ENCODE measurements around the gene TCF25. TPM values are rescaled to one million over a fixed set of nuclear protein-coding genes. Genes with fewer than 3 reads are reported as not detected.
A peak's percentile ranks its signal among the peaks of the same experiment; 100 is the strongest.

Gene TCF25
- total RNA-seq, 1 experiment from 2014 or later = 76.6 TPM

DNA sequence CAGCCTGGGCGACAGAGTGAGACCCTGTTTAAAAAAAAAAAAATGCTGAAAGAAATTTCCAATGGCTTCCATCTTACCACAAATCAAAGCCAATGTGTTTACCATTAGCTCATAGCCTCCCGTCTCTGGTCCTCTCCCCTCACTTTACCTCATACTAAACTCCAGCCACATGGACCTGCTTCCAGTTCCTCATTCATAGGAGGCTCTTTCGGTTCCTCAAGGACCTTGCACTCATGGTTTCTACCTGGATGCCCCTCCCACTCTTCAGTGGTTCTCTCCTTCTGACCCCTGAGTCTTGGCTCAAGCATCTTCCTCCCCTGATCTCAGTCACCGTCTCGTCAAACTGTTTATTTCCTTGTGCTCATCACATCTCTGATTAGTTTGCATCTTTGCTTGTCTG, 71.4 kb downstream of the TCF25 start:
- DNase-seq (ENCODE audit: low read depth, low spot score) = no peak
- in situ Hi-C loops (cut with HindIII; ENCODE audit: low pct_unique_long_range_greater_than_20kb, low sequenced_read_pairs) = no loop called here

DNA sequence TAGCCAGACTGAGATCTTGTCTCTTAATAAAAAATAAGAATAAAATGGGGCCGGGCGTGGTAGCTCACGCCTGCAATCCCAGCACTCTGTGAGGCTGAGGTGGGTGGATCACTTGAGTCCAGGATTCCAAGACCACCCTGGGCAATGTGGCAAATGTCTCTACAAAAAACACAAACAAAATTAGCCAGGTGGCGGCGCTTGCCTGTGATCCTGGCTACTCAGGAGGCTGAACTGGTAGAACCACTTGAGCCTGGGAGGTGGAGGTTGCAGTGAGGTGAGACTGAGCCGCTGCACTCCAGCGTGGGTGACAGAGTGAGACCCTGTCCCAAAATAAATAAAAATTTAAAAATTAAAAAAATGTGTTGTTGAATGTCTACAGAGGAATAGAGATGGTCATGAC, 72.3 kb downstream of the TCF25 start:
- no peak for DNase-seq (ENCODE audit: low read depth, low spot score)
- in situ Hi-C loops (cut with HindIII; ENCODE audit: low pct_unique_long_range_greater_than_20kb, low sequenced_read_pairs) = no loop called here

DNA sequence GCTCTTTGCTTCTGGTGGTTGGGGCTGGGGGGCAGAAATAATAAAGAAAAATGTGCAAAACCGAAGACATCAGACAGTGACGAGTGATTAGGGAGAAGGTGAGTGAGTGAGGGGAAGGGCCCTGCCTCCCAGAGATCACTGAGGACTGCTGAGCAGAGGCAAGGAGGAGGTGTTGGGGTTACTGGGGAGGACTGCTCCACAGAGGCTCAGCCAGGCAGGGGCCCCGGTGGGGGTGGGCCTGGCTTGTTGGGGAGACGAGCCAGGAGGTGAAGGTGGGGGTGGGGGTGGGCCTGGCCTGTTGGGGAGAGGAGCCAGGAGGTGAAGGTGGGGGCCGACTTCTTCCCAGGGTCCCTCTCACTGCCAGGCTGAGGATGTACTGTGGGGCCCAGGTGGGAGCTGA, 73.1 kb downstream of the TCF25 start:
- DNase-seq (ENCODE audit: low read depth, low spot score) = no peak
- in situ Hi-C loops (cut with HindIII; ENCODE audit: low pct_unique_long_range_greater_than_20kb, low sequenced_read_pairs) = no loop called here

DNA sequence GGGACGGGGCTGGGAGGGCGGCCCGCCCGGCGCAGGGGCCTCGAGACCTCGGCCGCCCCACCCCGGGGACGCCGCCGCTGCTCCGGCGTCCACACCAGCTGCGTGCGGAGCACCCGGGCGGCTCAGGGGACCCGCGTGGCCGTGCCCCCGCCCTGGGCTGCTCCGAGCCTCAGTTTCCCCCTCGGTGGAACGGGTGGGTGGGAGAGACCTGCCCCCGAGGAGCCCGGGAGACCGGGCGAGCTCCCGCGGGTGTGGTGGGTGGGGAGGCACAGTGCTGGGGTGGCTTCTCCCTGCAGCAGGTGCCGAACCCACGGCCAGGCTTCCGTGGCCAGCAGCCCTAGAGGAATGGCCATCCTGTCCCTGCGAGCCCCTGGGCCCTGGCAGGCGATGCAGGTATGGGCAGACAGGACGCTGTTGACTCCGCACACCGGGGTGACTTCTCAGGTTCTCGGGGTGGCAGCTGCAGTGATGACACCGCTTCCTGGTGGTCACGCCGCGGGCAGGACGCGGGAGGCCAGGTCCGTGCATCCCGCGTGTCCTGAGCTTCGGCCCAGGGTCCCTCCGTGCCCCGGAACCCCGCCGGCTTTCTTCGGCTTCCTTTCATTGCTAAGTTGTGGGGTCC, 75.8 kb downstream of the TCF25 start:
- in situ Hi-C loops (cut with HindIII; ENCODE audit: low pct_unique_long_range_greater_than_20kb, low sequenced_read_pairs) = no loop called here
- no peak for DNase-seq (ENCODE audit: low read depth, low spot score)

DNA sequence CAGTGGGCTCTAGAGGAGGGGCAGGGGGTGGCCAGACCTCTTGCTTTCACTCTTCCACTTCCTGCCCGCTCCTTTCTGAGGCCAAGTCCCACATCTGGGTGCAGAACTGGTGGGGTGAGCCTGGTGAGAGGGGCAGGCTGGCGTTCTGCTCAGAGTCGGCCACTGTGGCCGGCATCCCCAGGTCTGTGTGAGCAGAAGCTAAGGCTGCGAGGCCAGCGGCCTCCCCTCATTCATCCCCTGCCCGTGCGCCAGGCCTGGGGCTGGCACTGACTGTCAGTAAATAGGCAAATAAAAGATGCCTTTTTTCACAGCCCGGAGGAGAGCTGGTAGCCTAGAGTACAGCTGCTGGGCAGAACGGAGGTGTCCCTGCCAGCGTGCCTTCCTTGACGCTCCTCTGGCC, 76.4 kb downstream of the TCF25 start:
- in situ Hi-C loops (cut with HindIII; ENCODE audit: low pct_unique_long_range_greater_than_20kb, low sequenced_read_pairs) = no loop called here
- DNase-seq (ENCODE audit: low read depth, low spot score) = no peak

DNA sequence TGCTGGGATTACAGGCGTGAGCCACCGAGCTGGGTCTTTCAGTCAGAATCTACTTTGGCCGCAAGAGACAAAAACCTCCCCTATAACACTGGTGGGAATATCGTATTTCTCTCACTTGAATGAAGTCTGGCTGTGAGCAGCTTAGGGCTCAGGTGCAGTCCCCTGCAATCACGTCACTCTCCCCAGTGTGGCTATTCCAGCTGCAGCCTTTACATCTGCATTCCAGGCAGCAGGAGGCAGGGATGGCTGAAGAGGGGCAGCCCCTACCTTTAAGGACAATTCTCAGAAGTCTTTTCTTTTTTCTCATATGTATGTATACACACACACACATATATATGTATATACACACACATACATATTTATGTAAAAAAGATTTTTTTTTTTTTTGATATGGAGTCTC, 78.1 kb downstream of the TCF25 start:
- no peak for DNase-seq (ENCODE audit: low read depth, low spot score)
- in situ Hi-C loops (cut with HindIII; ENCODE audit: low pct_unique_long_range_greater_than_20kb, low sequenced_read_pairs) = no loop called here

DNA sequence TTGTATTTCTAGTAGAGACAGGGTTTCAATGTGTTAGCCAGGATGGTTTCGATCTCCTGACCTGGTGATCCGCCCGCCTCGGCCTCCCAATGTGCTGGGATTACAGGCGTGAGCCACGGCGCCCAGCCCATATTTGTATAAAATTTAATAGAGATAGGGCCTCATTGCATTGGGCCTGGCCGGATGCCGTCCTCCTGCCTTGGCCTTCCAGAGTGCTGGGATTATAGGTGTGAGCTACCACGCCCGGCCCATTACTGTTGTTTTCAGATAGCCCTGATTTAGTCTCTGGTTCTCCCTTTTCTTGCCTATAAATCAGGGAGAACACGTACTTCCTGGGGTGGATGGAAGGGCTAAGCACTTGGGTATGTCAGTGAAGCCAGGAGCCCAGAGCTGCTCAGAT, 78.7 kb downstream of the TCF25 start:
- in situ Hi-C loops (cut with HindIII; ENCODE audit: low pct_unique_long_range_greater_than_20kb, low sequenced_read_pairs) = no loop called here
- DNase-seq (ENCODE audit: low read depth, low spot score) = no peak

DNA sequence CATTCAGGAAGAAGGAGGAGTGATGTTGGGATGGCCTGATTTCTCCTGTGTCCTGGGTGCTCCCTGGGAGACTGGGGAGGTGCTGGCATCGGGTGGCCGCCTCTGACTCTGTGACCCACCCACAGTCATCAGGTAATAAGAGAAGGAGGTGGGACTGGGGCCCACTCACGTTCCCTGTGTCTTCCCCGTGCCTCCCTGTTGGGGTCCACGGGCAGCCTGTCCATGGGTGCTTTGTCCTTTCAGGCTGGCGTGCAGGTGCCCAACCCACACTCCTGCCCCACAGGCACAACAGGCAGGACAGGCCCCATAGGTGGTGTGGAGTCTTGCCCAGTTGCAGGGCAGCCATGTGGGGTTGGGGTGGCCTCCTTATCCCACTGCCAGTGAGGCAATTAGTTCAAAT, 79.2 kb downstream of the TCF25 start:
- in situ Hi-C loops (cut with HindIII; ENCODE audit: low pct_unique_long_range_greater_than_20kb, low sequenced_read_pairs) = no loop called here
- no peak for DNase-seq (ENCODE audit: low read depth, low spot score)

DNA sequence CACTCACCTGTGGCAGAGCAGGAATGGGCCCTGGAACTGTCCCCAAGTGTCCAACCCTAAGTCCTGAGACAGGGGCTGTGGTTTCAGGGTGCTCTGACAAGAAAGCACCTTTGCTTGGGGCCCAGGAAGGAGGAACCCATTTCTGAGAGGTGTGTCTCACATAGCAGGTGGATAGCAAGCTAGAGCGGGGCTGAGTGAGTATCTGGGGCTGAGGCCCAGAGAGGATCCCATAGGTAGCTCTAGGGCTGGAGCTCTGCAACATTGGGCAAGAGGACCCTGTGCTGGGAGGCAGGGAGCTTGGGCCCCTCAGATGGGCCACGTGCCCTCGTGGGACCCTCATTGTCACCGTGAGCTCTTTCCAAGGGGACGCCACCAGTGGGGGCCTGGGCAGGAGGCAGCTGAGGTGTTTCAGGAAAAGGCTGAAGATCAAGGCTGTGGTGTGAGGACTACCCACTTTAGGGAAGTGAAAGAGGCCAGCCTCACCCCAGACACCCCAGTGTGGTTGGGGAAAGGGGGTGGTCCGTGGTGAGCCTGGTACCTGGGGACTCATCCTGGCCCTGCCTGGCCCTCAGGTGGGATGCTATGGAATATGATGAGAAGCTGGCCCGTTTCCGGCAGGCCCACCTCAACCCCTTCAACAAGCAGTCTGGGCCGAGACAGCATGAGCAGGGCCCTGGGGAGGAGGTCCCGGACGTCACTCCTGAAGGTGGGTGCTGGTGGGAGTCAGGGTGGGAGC, 80.4 kb downstream of the TCF25 start:
- in situ Hi-C loops (cut with HindIII; ENCODE audit: low pct_unique_long_range_greater_than_20kb, low sequenced_read_pairs) = no loop called here
- no peak for DNase-seq (ENCODE audit: low read depth, low spot score)

DNA sequence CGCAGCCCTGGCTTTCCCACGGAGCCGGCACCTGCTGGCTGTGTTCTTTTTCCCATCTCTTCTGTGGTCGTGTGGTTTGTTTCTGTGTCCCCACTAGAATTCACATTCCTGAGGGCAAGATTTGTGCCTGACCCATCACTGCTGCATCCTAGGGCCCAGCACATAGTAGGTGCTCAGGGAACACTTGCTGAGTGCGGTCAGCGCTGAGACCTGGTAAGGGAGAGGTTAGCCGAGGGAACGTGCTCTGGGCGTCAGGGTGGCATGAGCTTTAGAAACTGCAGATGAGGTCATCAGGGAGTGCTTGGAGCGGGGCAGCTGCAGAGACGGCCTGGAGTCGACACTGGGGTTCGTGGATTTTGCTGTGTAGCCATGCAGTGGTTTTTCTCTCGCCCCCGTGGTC, 81.1 kb downstream of the TCF25 start:
- in situ Hi-C loops (cut with HindIII; ENCODE audit: low pct_unique_long_range_greater_than_20kb, low sequenced_read_pairs) = no loop called here

DNA sequence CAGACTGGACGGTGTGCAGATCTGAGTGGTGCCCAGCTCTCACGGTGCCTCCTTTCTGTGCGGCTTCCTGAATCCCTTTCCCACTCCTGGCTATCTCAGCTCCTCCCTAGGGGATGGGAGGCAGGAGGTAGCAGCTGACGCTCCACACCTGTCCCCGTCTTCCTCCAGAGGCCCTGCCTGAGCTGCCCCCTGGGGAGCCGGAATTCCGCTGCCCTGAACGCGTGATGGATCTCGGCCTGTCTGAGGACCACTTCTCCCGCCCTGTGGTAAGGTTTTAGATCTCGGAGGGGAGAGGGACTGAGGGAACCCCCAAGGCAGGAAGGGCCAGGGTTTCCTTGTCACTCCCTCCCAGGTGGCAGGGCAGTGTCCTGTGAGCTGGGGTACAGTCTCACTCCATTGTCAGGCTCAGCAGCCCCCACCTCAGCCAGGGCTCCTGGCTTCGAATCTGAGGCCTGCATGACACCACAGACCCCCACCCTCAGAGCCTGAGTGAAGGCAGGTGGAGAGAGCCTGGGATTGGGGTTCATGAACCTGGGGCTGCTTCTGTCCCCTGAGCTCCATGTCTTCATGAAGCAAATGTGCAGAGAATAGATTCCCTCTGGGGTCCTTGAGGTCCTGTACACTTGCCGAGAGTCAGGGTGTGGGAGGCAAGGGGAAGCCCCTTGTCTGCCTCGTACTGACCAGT, 81.8 kb downstream of the TCF25 start:
- DNase-seq (ENCODE audit: low read depth, low spot score) = no peak
- in situ Hi-C loops (cut with HindIII; ENCODE audit: low pct_unique_long_range_greater_than_20kb, low sequenced_read_pairs) = no loop called here

More for the DNA sequence above, 81.1 kb downstream of the TCF25 start:
- no peak for DNase-seq (ENCODE audit: low read depth, low spot score)

DNA sequence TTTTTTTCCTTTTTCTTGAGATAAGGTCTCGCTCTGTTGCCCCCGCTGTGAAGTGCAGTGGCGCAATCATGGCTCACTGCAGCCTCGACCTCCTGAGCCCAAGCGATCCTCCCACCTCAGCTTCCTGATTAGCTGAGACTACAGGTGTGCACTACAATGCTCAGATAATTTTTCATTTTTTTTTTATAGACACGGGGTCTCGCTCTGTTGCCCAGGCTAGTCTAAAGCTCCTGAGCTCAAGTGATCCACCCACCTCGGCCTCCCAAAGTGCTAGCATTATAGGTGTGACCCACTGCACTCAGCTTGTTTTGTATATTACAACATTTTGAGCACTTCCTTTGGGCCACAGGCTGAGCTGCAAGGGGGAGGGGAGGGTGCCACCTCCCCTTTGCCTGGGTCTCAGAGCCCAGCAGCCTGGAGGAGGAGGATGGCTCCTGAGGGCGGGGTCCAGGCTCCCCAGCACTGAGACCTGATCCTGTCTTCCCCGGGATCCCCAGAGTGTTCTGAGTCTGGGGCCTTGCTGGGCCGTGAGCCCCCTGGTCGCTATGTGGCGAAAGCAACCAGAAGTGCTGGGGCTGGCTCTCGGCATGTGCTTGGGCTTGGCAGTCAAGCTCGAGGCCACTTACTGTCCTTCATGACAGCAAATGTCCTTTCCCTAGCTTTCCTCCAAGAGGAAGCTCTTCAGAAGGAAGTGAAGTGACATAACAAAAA, 83.3 kb downstream of the TCF25 start:
- in situ Hi-C loops (cut with HindIII; ENCODE audit: low pct_unique_long_range_greater_than_20kb, low sequenced_read_pairs) = no loop called here
- DNase-seq (ENCODE audit: low read depth, low spot score) = no peak

DNA sequence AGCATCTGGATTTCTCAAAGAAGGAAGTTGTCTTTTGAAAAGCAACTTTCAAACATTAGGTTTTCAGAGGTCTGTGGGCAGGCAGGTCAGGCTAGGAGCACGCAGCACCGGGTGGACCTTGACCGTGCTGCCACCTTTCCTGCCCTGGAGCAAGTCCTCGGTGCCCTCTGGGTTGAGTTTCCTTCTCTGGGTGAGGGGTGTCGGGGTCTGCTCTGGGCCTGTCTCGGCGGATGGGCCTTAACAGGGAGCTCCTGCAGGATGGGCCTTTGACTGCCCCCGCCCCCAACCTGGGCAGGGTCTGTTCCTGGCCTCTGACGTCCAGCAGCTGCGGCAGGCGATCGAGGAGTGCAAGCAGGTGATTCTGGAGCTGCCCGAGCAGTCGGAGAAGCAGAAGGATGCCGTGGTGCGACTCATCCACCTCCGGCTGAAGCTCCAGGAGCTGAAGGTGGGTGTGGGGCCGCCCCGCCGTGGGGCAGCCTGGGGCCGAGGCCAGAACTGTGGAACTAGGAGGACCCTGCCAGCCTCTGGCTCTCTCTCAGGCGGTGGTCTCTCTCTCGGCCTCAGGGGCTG, 83.9 kb downstream of the TCF25 start:
- DNase-seq (ENCODE audit: low read depth, low spot score) = no peak
- in situ Hi-C loops (cut with HindIII; ENCODE audit: low pct_unique_long_range_greater_than_20kb, low sequenced_read_pairs) = no loop called here

DNA sequence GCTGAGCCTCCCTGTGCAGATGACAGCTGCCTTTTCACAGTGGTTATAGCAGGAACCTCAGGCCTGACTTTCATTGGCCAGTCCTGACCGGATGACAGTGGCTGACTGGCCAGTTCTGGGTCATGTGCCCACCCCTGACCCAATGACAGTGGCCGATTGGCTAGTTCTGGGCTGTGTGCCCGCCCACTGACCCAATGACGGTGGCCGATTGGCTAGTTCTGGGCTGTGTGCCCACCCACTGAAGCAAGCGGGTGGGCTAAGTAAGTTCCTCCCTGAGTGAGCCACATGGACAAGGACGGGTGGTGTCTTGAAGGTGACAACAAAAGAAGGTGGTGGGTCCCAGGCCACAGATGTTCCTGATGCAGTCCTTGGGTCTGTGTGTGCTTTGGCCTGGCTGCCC, 84.7 kb downstream of the TCF25 start:
- in situ Hi-C loops (cut with HindIII; ENCODE audit: low pct_unique_long_range_greater_than_20kb, low sequenced_read_pairs) = no loop called here
- DNase-seq (ENCODE audit: low read depth, low spot score) = peak; percentile 65

DNA sequence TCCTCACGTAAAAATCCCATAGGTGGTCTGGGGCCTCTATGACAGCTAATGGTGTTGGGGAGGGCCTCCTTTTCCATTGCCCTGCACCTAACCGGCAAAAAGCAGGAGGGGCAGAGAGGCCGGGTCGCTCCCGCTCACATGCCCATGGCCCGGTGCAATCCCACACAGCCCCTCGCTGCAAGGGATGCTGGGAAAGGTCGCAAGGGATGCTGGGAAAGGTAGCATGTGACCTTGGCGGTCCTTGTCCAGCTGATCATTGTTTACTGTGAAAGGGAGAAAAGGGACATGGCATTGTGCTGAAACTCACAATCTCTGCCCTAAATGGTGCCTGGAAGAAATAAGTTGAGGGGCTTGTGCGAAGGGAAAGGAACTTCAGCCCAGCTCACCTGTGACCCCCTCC, 85.2 kb downstream of the TCF25 start:
- no peak for DNase-seq (ENCODE audit: low read depth, low spot score)
- in situ Hi-C loops (cut with HindIII; ENCODE audit: low pct_unique_long_range_greater_than_20kb, low sequenced_read_pairs) = no loop called here

DNA sequence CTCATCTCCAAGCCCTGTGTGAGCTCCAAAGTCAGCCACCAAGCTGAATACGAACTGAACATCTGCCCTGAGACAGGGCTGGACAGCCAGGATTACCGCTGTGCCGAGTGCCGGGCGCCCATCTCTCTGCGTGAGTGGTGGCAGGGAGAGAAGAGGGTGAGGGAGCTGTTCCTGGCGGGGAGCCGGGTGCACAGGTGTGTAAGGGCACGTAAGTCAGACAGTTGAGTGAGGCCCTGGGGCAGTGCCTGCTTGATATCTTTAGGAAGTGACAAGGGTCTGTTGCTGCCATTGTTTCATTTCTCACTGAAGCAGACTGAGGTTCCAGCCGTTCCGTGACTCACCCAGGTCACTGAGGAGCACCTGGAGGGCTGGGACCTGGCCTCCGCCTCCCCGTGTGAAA, 87.6 kb downstream of the TCF25 start:
- in situ Hi-C loops (cut with HindIII; ENCODE audit: low pct_unique_long_range_greater_than_20kb, low sequenced_read_pairs) = no loop called here

More for the DNA sequence above, 87.6 kb downstream of the TCF25 start:
- DNase-seq (ENCODE audit: low read depth, low spot score) = no peak

Measured in SK-MEL-5 (cell line).